HL-60/S4 treated with phorbol 12-myristate 13-acetate at 8.2 ng/mL for 4 days and 3 days (cell line): ENCODE measurements around the gene DLST.

Experiments used
- in situ Hi-C: fragments of 300-500 bp; cut with MboI; formaldehyde crosslinking; loops from 2 replicates; pipeline ENCODE4 v1.15.0; 2022; ENCODE audit warnings: low sequenced_read_pairs

The DLST gene

GRCh38 chr14:74936151-74936550 is 54.4 kb downstream of the DLST start:
- in situ Hi-C loops = no loop called here

- in situ Hi-C loops = no loop called here
These were observed 55.0 kb downstream of the DLST start for GRCh38 chr14:74936731-74937130.

- in situ Hi-C loops = no loop called here
These were observed 55.5 kb downstream of the DLST start for GRCh38 chr14:74937171-74937570.

GRCh38 chr14:74938531-74939495 is 57.1 kb downstream of the DLST start:
- in situ Hi-C loops = no loop called here

- in situ Hi-C loops = no loop called here
These were observed 59.3 kb downstream of the DLST start for GRCh38 chr14:74940956-74941565.

GRCh38 chr14:74941676-74942097 is 60.0 kb downstream of the DLST start:
- in situ Hi-C loops = no loop called here

- in situ Hi-C loops = no loop called here
These were observed 60.5 kb downstream of the DLST start for GRCh38 chr14:74942181-74942580.

- in situ Hi-C loops = no loop called here
These were observed 60.9 kb downstream of the DLST start for GRCh38 chr14:74942608-74943007.

- in situ Hi-C loops = no loop called here
These were observed 63.6 kb downstream of the DLST start for GRCh38 chr14:74945261-74945851.

- in situ Hi-C loops = no loop called here
These were observed 64.3 kb downstream of the DLST start for GRCh38 chr14:74945852-74946658.

- in situ Hi-C loops = no loop called here
These were observed 65.1 kb downstream of the DLST start for GRCh38 chr14:74946659-74947281.

- in situ Hi-C loops = no loop called here
These were observed 65.9 kb downstream of the DLST start for GRCh38 chr14:74947353-74948227.

- in situ Hi-C loops = no loop called here
These were observed 66.8 kb downstream of the DLST start for GRCh38 chr14:74948228-74949175.

GRCh38 chr14:74949191-74949601 is 67.5 kb downstream of the DLST start:
- in situ Hi-C loops = no loop called here

- in situ Hi-C loops = no loop called here
These were observed 68.3 kb downstream of the DLST start for GRCh38 chr14:74949859-74950573.

GRCh38 chr14:74950795-74951442 is 69.2 kb downstream of the DLST start:
- in situ Hi-C loops = no loop called here

- in situ Hi-C loops = no loop called here
These were observed 69.9 kb downstream of the DLST start for GRCh38 chr14:74951443-74952179.
